H9 (cell line): Measurements from ENCODE around the gene SNRNP35. TPM values are rescaled to one million over a fixed set of nuclear protein-coding genes. Genes with fewer than 3 reads are reported as not detected.

Experiments used
- DNase-seq: peaks from one replicate; pipeline ENCODE4 v3.0.0-alpha.2; 2017
- H2AFZ ChIP-seq: one replicate; pipeline ENCODE4 v1.6.1; 2013; ENCODE audit warnings: mild to moderate bottlenecking, low read length, control low read depth, moderate library complexity
- H2AK5ac ChIP-seq: 2 replicates; pipeline ENCODE4 v1.6.1; 2013; ENCODE audit warnings: low read length, control low read depth, mixed read lengths; ENCODE audit not compliant: insufficient read length
- H2BK120ac ChIP-seq: one replicate; pipeline ENCODE4 v1.6.1; 2013; ENCODE audit warnings: low read depth, mild to moderate bottlenecking, low read length, control low read depth, inconsistent platforms; ENCODE audit not compliant: poor library complexity, severe bottlenecking
- H2BK12ac ChIP-seq: 2 replicates; pipeline ENCODE4 v1.6.1; 2013; ENCODE audit warnings: low read length, control low read depth, mixed read lengths, low read depth; ENCODE audit not compliant: insufficient read length
- H2BK15ac ChIP-seq: 2 replicates; pipeline ENCODE4 v1.6.1; 2013; ENCODE audit warnings: low read depth, low read length, control low read depth
- H2BK20ac ChIP-seq: one replicate; pipeline ENCODE4 v1.6.1; 2013; ENCODE audit warnings: low read depth, mild to moderate bottlenecking, low read length, control low read depth, inconsistent platforms; ENCODE audit not compliant: poor library complexity, severe bottlenecking
- H2BK5ac ChIP-seq: 2 replicates; pipeline ENCODE4 v1.6.1; 2013; ENCODE audit warnings: low read length, control low read depth, mixed read lengths; ENCODE audit not compliant: insufficient read length
- H3K14ac ChIP-seq: 2 replicates; pipeline ENCODE4 v1.6.1; 2013; ENCODE audit warnings: low read length, control low read depth; ENCODE audit not compliant: insufficient read depth
- H3K18ac ChIP-seq: 2 replicates; pipeline ENCODE4 v1.6.1; 2013; ENCODE audit warnings: low read depth, mild to moderate bottlenecking, mixed read lengths, low read length, control low read depth; ENCODE audit not compliant: insufficient read length
- H3K23ac ChIP-seq: 2 replicates; pipeline ENCODE4 v1.6.1; 2013; ENCODE audit warnings: low read length, control low read depth, mixed read lengths, low read depth; ENCODE audit not compliant: insufficient read length
- H3K23me2 ChIP-seq: 2 replicates; pipeline ENCODE4 v1.6.1; 2013; ENCODE audit warnings: low read depth, mild to moderate bottlenecking, mixed read lengths, low read length, control low read depth; ENCODE audit not compliant: insufficient read length, poor library complexity, severe bottlenecking
- H3K27ac ChIP-seq: 2 replicates; pipeline ENCODE4 v1.5.1; 2013; ENCODE audit warnings: low read length, control low read depth, mixed read lengths, low read depth; ENCODE audit not compliant: insufficient read length
- H3K27me3 ChIP-seq: 2 replicates; pipeline ENCODE4 v1.6.1; 2013; ENCODE audit warnings: low read length, control low read depth, inconsistent platforms; ENCODE audit not compliant: insufficient read depth
- H3K4ac ChIP-seq: 2 replicates; pipeline ENCODE4 v1.6.1; 2013; ENCODE audit warnings: low read depth, mild to moderate bottlenecking, control low read depth, inconsistent platforms, low read length, moderate library complexity
- H3K4me1 ChIP-seq: 2 replicates; pipeline ENCODE4 v1.6.1; 2013; ENCODE audit warnings: low read length, control low read depth, inconsistent platforms; ENCODE audit not compliant: insufficient read depth
- H3K4me2 ChIP-seq: 2 replicates; pipeline ENCODE4 v1.6.1; 2013; ENCODE audit warnings: low read length, control low read depth, mixed read lengths; ENCODE audit not compliant: insufficient read length, insufficient read depth
- H3K56ac ChIP-seq: 2 replicates; pipeline ENCODE4 v1.6.1; 2013; ENCODE audit warnings: low read depth, mild to moderate bottlenecking, mixed read lengths, low read length, control low read depth; ENCODE audit not compliant: insufficient read length
- H3K79me1 ChIP-seq: 2 replicates; pipeline ENCODE4 v1.6.1; 2013; ENCODE audit warnings: low read depth, mild to moderate bottlenecking, moderate library complexity, low read length, control low read depth, inconsistent platforms; ENCODE audit not compliant: insufficient read depth, poor library complexity, severe bottlenecking
- H3K79me2 ChIP-seq: 2 replicates; pipeline ENCODE4 v1.6.1; 2013; ENCODE audit warnings: low read length, control low read depth, inconsistent platforms; ENCODE audit not compliant: insufficient read depth
- H3K9ac ChIP-seq: 2 replicates; pipeline ENCODE4 v1.6.1; 2013; ENCODE audit warnings: low read length, control low read depth, mixed read lengths; ENCODE audit not compliant: insufficient read length; ENCODE audit errors: extremely low read depth
- H3K9me3 ChIP-seq: one replicate; pipeline ENCODE4 v1.6.1; 2013; ENCODE audit warnings: low read depth, low read length, inconsistent platforms; ENCODE audit not compliant: control insufficient read depth
- H3T11ph ChIP-seq: one replicate; pipeline ENCODE4 v1.6.1; 2013; ENCODE audit warnings: mild to moderate bottlenecking, low read length, control low read depth, inconsistent platforms
- H4K20me1 ChIP-seq: one replicate; pipeline ENCODE4 v1.6.1; 2013; ENCODE audit not compliant: control insufficient read depth, insufficient read length, insufficient read depth
- H4K5ac ChIP-seq: 2 replicates; pipeline ENCODE4 v1.6.1; 2013; ENCODE audit warnings: low read depth, mild to moderate bottlenecking, mixed read lengths, low read length, control low read depth; ENCODE audit not compliant: insufficient read length
- H4K8ac ChIP-seq: replicated peaks from 2 replicates; pipeline ENCODE4 v1.6.1; 2013; ENCODE audit warnings: low read length, control low read depth, mixed read lengths, low read depth; ENCODE audit not compliant: insufficient read length
- H4K91ac ChIP-seq: 2 replicates; pipeline ENCODE4 v1.6.1; 2013; ENCODE audit warnings: low read depth, mild to moderate bottlenecking, moderate library complexity, mixed read lengths, low read length, control low read depth; ENCODE audit not compliant: insufficient read length
- H3K27ac Mint-ChIP-seq, 3 experiments: 2 replicates in 2 of 3; 3 replicates in 1 of 3; pipeline ENCODE4 v1.8.0; 2020 to 2021; ENCODE audit warnings: mixed read lengths in 3 of 3, mild to moderate bottlenecking in 1 of 3, moderate library complexity in 1 of 3
- H3K27me3 Mint-ChIP-seq: 2 replicates; pipeline ENCODE4 v1.8.0; 2021; ENCODE audit warnings: low read depth, mild to moderate bottlenecking, moderate library complexity, mixed read lengths
- H3K36me3 Mint-ChIP-seq, 3 experiments: 2 replicates in 2 of 3; 3 replicates in 1 of 3; pipeline ENCODE4 v1.8.0; 2020 to 2021; ENCODE audit warnings: low read depth in 3 of 3, mixed read lengths in 3 of 3; ENCODE audit not compliant: insufficient read depth in 1 of 3
- H3K4me1 Mint-ChIP-seq, 2 experiments: 2 replicates each; pipeline ENCODE4 v1.8.0; 2020; ENCODE audit warnings: mixed read lengths in 2 of 2
- H3K4me3 Mint-ChIP-seq, 2 experiments: 2 replicates in 1 of 2; 3 replicates in 1 of 2; pipeline ENCODE4 v1.8.0; 2020 to 2021; ENCODE audit warnings: mild to moderate bottlenecking in 2 of 2, mixed read lengths in 2 of 2, moderate library complexity in 1 of 2
- H3K9me3 Mint-ChIP-seq, 2 experiments: 2 replicates in 1 of 2; 3 replicates in 1 of 2; pipeline ENCODE4 v1.8.0; 2020; ENCODE audit warnings: mild to moderate bottlenecking in 2 of 2, mixed read lengths in 2 of 2, moderate library complexity in 1 of 2
- CTCF ChIP-seq: fragments of 200-600 bp; sonication (generic); conservative IDR thresholded peaks from 3 replicates; pipeline ENCODE4 v1.8.0; 2021; ENCODE audit warnings: antibody characterized with exemption, mild to moderate bottlenecking
- WGBS: extraction: QIAGEN DNeasy Blood & Tissue Kit; methylation state at CpG from one replicate; pipeline ENCODE4 v1.1.7; 2013; ENCODE audit warnings: missing lambda C conversion rate, low lambda C conversion rate, mixed read lengths; ENCODE audit not compliant: insufficient read length; ENCODE audit errors: extremely low coverage; 5-methylcytosine and 5-hydroxymethylcytosine counted together
- total RNA-seq: library from RNA; stranded (reverse); gene quantifications from 2 replicates; pipeline ENCODE4 v1.2.1, GENCODE V29; 2021

Gene SNRNP35
- total RNA-seq, 1 experiment from 2014 or later, result 16.3 TPM

DNA sequence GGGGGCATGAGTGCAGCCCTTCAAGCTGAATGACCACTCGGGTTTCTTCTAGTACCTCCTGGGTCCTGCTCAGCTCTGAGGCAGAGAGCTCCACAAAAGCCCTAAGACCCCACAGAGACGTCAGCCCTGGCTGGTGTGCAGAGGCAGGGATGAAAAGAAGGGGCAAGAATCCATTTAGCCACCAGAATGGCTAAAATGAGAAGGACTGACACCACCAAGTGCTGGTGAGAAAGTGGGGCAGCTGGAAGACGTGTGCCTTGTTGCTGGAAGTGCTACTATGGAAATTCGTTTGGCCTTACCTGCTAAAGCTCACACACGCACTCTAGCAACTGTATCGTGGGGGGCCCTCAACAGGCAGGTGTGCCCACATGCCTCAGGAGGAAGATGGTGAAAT is 48.9 kb downstream of the SNRNP35 start:
- Histone ChIP-seq H3K79me1 (no peaks in the 10 kb centered on the region), H3K14ac (no peak overlapping the region), H3K56ac (no peak overlapping the region), H2BK20ac (no peak overlapping the region), H4K91ac (no peak overlapping the region), H2AFZ (no peak overlapping the region), H2AK5ac (no peak overlapping the region), H4K20me1 (no peaks in the 10 kb centered on the region), H3K23ac (no peak overlapping the region), H3K4me2 (no peak overlapping the region), H3K4me1 (no peaks in the 10 kb centered on the region), H2BK12ac (no peak overlapping the region), H3K79me2 (no peaks in the 10 kb centered on the region), H3K23me2 (no peaks in the 10 kb centered on the region), H4K5ac (no peak overlapping the region), H2BK5ac (no peak overlapping the region), H4K8ac (no peak overlapping the region), H3K9me3 (no peaks in the 10 kb centered on the region), H2BK120ac (no peak overlapping the region), H3K27ac (no peak overlapping the region), H3K27me3 (no peaks in the 10 kb centered on the region), H3K18ac (no peak overlapping the region), H3T11ph (no peak overlapping the region), H3K9ac (no peak overlapping the region), H3K4ac (no peak overlapping the region), H2BK15ac (no peak overlapping the region)
- DNase-seq, result no peak
- no peak for TF ChIP-seq CTCF
- no CpG with 5 or more reads among the region's 6 CpGs for WGBS
- H3K4me1 Mint-ChIP-seq, result no peaks in the 10 kb centered on the region
- no peaks in the 10 kb centered on the region; the same call in 1 of the 2 replicates for H3K27me3 Mint-ChIP-seq
- H3K4me3 Mint-ChIP-seq, result no peak overlapping the region
- no peak overlapping the region for H3K27ac Mint-ChIP-seq
- peaks cover 0 to 6% (median 4%) of the 10 kb centered on the region in 3 experiments; a peak in 3 of 7 replicates for H3K36me3 Mint-ChIP-seq
- no peaks in the 10 kb centered on the region; a peak in 1 of 5 replicates for H3K9me3 Mint-ChIP-seq
